Neural cell (in vitro differentiated cells): ENCODE results near the gene CLN6. TPM values are rescaled to one million over a fixed set of nuclear protein-coding genes. Genes with fewer than 3 reads are reported as not detected.

ENCODE experiments used
- H2AFZ ChIP-seq: fragments of 200-600, 300-800 bp; sonication (generic), shearing (Covaris generic); 2 replicates; pipeline ENCODE4 v1.6.0; 2014; ENCODE audit warnings: low read depth, mild to moderate bottlenecking, antibody characterized with exemption, low read length, moderate library complexity
- H3F3A ChIP-seq: fragments of 200-600 bp; shearing (Covaris generic); 2 replicates; pipeline ENCODE4 v1.6.1; 2016; ENCODE audit warnings: mild to moderate bottlenecking, moderate library complexity, mixed read lengths, antibody characterized with exemption, low read length; ENCODE audit not compliant: insufficient read depth, poor library complexity, severe bottlenecking
- H3K27ac ChIP-seq: fragments of 200-600, 300-800 bp; sonication (generic), shearing (Covaris generic); 2 replicates; pipeline ENCODE4 v1.5.1; 2014; ENCODE audit warnings: mild to moderate bottlenecking, low read length, moderate library complexity
- H3K27me3 ChIP-seq: fragments of 300-800, 200-600 bp; sonication (generic), shearing (Covaris generic); 2 replicates; pipeline ENCODE4 v1.6.0; 2014; ENCODE audit warnings: mild to moderate bottlenecking, low read depth, low read length, moderate library complexity; ENCODE audit not compliant: insufficient read depth
- H3K36me3 ChIP-seq: fragments of 300-800, 200-600 bp; sonication (generic), shearing (Covaris generic); 2 replicates; pipeline ENCODE4 v1.5.1; 2014; ENCODE audit warnings: mild to moderate bottlenecking, antibody characterized with exemption, low read length, moderate library complexity; ENCODE audit not compliant: insufficient read depth
- H3K4me2 ChIP-seq: fragments of 300-800, 200-600 bp; sonication (generic), shearing (Covaris generic); 2 replicates; pipeline ENCODE4 v1.6.0; 2014; ENCODE audit warnings: mild to moderate bottlenecking, low read length
- H3K4me3 ChIP-seq: fragments of 300-800, 200-600 bp; sonication (generic), shearing (Covaris generic); 2 replicates; pipeline ENCODE4 v1.5.1; 2014; ENCODE audit warnings: mild to moderate bottlenecking, low read length, moderate library complexity
- H3K79me2 ChIP-seq: fragments of 200-600 bp; shearing (Covaris generic); replicated peaks from 2 replicates; pipeline ENCODE4 v1.6.0; 2014; ENCODE audit warnings: mild to moderate bottlenecking, low read length, moderate library complexity; ENCODE audit not compliant: insufficient read depth
- H3K9ac ChIP-seq: fragments of 300-800, 200-600 bp; sonication (generic), shearing (Covaris generic); 2 replicates; pipeline ENCODE4 v1.6.1; 2016; ENCODE audit warnings: mild to moderate bottlenecking, low read length, mixed read lengths
- H3K9me2 ChIP-seq: fragments of 200-600 bp; shearing (Covaris generic); 2 replicates; pipeline ENCODE4 v1.6.1; 2016; ENCODE audit warnings: mild to moderate bottlenecking, low read length, mixed read lengths; ENCODE audit not compliant: insufficient read depth
- H3K9me3 ChIP-seq: fragments of 200-600, 300-800 bp; sonication (generic), shearing (Covaris generic); 2 replicates; pipeline ENCODE4 v1.6.1; 2016; ENCODE audit warnings: mild to moderate bottlenecking, mixed run types, low read length, moderate library complexity, mixed read lengths
- H4K20me1 ChIP-seq: fragments of 200-600 bp; shearing (Covaris generic); 2 replicates; pipeline ENCODE4 v1.6.1; 2016; ENCODE audit warnings: mild to moderate bottlenecking, mixed run types; ENCODE audit not compliant: insufficient read depth
- CTCF ChIP-seq: fragments of 450-650 bp; IDR thresholded peaks from 2 replicates; pipeline ENCODE4 v1.5.1; 2014; ENCODE audit warnings: antibody characterized with exemption, mild to moderate bottlenecking, moderate library complexity; ENCODE audit not compliant: poor library complexity, severe bottlenecking
- EP300 ChIP-seq: fragments of 450-650 bp; conservative IDR thresholded peaks from 2 replicates; pipeline ENCODE4 v1.6.1; 2014; ENCODE audit warnings: antibody characterized with exemption, mild to moderate bottlenecking, moderate library complexity; ENCODE audit not compliant: poor library complexity, severe bottlenecking
- EZH2 ChIP-seq: fragments of 200-600, 300-800 bp; shearing (Covaris generic), sonication (generic); IDR thresholded peaks from 2 replicates; pipeline ENCODE4 v1.6.1; 2014; ENCODE audit warnings: antibody characterized with exemption, low read length, borderline replicate concordance, mild to moderate bottlenecking; ENCODE audit not compliant: insufficient read depth, poor library complexity, severe bottlenecking
- MXI1 ChIP-seq: fragments of 450-650 bp; conservative IDR thresholded peaks from 2 replicates; pipeline ENCODE4 v1.6.1; 2014; ENCODE audit warnings: antibody characterized with exemption, mild to moderate bottlenecking; ENCODE audit not compliant: poor library complexity, severe bottlenecking
- POLR2AphosphoS5 ChIP-seq: IDR thresholded peaks from 2 replicates; pipeline ENCODE4 v1.6.1; 2012
- RAD21 ChIP-seq: fragments of 450-650 bp; conservative IDR thresholded peaks from 2 replicates; pipeline ENCODE4 v1.6.1; 2014; ENCODE audit warnings: antibody characterized with exemption, mild to moderate bottlenecking, moderate library complexity
- REST ChIP-seq: IDR thresholded peaks from 2 replicates; pipeline ENCODE4 v1.6.1; 2012; ENCODE audit warnings: borderline replicate concordance
- SMC3 ChIP-seq: fragments of 450-650 bp; conservative IDR thresholded peaks from 2 replicates; pipeline ENCODE4 v1.6.1; 2014; ENCODE audit warnings: antibody characterized with exemption, mild to moderate bottlenecking, moderate library complexity; ENCODE audit not compliant: poor library complexity
- TAF1 ChIP-seq: IDR thresholded peaks from 2 replicates; pipeline ENCODE4 v1.6.1; 2012; ENCODE audit warnings: low read depth
- polyA plus RNA-seq: library from polyadenylated mRNA; depleted of rRNA; stranded (reverse); fragments of >200 nt; gene quantifications from 2 replicates; pipeline ENCODE4 v1.2.3, GENCODE V29; 2014

Gene CLN6
- polyA plus RNA-seq, 1 donor from 2014 or later, result 4.9 TPM

- no peak for TF ChIP-seq SMC3
- no peak for TF ChIP-seq RAD21
- no peak for TF ChIP-seq POLR2AphosphoS5
- TF ChIP-seq MXI1, result no peak
- TF ChIP-seq TAF1, result no peak
- TF ChIP-seq REST, result no peak
- TF ChIP-seq CTCF, result no peak
- TF ChIP-seq EZH2, result no peak
- no peak for TF ChIP-seq EP300
- Histone ChIP-seq H4K20me1 (no peaks in the 10 kb centered on the region), H3K4me2 (no peak overlapping the region), H3K9ac (no peak overlapping the region), H3K36me3 (no peaks in the 10 kb centered on the region), H3K79me2 (no peaks in the 10 kb centered on the region), H3K4me3 (no peak overlapping the region), H3K9me2 (no peaks in the 10 kb centered on the region), H3F3A (no peaks in the 10 kb centered on the region), H3K9me3 (no peaks in the 10 kb centered on the region), H3K27ac (no peak overlapping the region), H2AFZ (no peak overlapping the region), H3K27me3 (no peaks in the 10 kb centered on the region)
These were observed 30.2 kb downstream of the CLN6 start for GRCh38 chr15:68199340-68199739.

GRCh38 chr15:68197661-68198437 lies 31.7 kb downstream of the CLN6 start:
- Histone ChIP-seq H3K36me3 (no peaks in the 10 kb centered on the region), H3K9ac (no peak overlapping the region), H3K27ac (no peak overlapping the region), H3F3A (no peaks in the 10 kb centered on the region), H3K9me3 (no peaks in the 10 kb centered on the region), H3K4me2 (no peak overlapping the region), H3K27me3 (no peaks in the 10 kb centered on the region), H2AFZ (no peak overlapping the region), H3K9me2 (no peaks in the 10 kb centered on the region), H4K20me1 (no peaks in the 10 kb centered on the region), H3K4me3 (no peak overlapping the region), H3K79me2 (no peaks in the 10 kb centered on the region)
- no peak for TF ChIP-seq MXI1
- TF ChIP-seq REST, result no peak
- no peak for TF ChIP-seq TAF1
- no peak for TF ChIP-seq POLR2AphosphoS5
- TF ChIP-seq RAD21, result no peak
- no peak for TF ChIP-seq SMC3
- no peak for TF ChIP-seq EZH2
- no peak for TF ChIP-seq CTCF
- TF ChIP-seq EP300, result no peak
